SK-N-SH treated with all-trans-retinoic acid at 6 μM for 48 hours (cell line): ENCODE results near the gene SOD3.

Experiments used
- CREB5 ChIP-seq: fragments of 250-450 bp; sonication (Bioruptor Pico); IDR thresholded peaks from 2 replicates; pipeline ENCODE4 v1.5.1; 2020; ENCODE audit warnings: low read depth, mild to moderate bottlenecking, moderate library complexity
- RARB ChIP-seq: fragments of 250-450 bp; sonication (Bioruptor Pico); IDR thresholded peaks from 2 replicates; pipeline ENCODE4 v1.8.0; 2021; ENCODE audit warnings: mild to moderate bottlenecking, moderate library complexity
- TOX ChIP-seq: fragments of 250-450 bp; sonication (Bioruptor Pico); IDR thresholded peaks from 2 replicates; pipeline ENCODE4 v1.8.0; 2021; ENCODE audit warnings: mild to moderate bottlenecking, moderate library complexity, borderline replicate concordance
- ZC3H10 ChIP-seq: fragments of 250-450 bp; sonication (Bioruptor Pico); IDR thresholded peaks from 2 replicates; pipeline ENCODE4 v1.5.1; 2021; ENCODE audit warnings: mild to moderate bottlenecking, moderate library complexity
- ZFP3 ChIP-seq: fragments of 250-450 bp; sonication (Bioruptor Pico); IDR thresholded peaks from 2 replicates; pipeline ENCODE4 v1.5.0; 2020; ENCODE audit warnings: mild to moderate bottlenecking, moderate library complexity
- TF ChIP-seq, protein P1 (sequence below): fragments of 250-450 bp; sonication (Bioruptor Pico); IDR thresholded peaks from 2 replicates; pipeline ENCODE4 v1.8.0; 2020; ENCODE audit warnings: mild to moderate bottlenecking, moderate library complexity, borderline replicate concordance
- TF ChIP-seq, protein P2 (sequence below): fragments of 250-450 bp; sonication (Bioruptor Pico); IDR thresholded peaks from 2 replicates; pipeline ENCODE4 v1.5.0; 2020; ENCODE audit warnings: mild to moderate bottlenecking, moderate library complexity

- TF ChIP-seq ZC3H10 (CRISPR knock-in tag) = no peak
- TF ChIP-seq, protein P1, sequence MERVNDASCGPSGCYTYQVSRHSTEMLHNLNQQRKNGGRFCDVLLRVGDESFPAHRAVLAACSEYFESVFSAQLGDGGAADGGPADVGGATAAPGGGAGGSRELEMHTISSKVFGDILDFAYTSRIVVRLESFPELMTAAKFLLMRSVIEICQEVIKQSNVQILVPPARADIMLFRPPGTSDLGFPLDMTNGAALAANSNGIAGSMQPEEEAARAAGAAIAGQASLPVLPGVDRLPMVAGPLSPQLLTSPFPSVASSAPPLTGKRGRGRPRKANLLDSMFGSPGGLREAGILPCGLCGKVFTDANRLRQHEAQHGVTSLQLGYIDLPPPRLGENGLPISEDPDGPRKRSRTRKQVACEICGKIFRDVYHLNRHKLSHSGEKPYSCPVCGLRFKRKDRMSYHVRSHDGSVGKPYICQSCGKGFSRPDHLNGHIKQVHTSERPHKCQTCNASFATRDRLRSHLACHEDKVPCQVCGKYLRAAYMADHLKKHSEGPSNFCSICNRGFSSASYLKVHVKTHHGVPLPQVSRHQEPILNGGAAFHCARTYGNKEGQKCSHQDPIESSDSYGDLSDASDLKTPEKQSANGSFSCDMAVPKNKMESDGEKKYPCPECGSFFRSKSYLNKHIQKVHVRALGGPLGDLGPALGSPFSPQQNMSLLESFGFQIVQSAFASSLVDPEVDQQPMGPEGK = no peak
- TF ChIP-seq TOX (CRISPR knock-in tag) = no peak
- TF ChIP-seq ZFP3 (CRISPR knock-in tag) = no peak
- TF ChIP-seq CREB5 (CRISPR knock-in tag) = no peak
- TF ChIP-seq, protein P2, sequence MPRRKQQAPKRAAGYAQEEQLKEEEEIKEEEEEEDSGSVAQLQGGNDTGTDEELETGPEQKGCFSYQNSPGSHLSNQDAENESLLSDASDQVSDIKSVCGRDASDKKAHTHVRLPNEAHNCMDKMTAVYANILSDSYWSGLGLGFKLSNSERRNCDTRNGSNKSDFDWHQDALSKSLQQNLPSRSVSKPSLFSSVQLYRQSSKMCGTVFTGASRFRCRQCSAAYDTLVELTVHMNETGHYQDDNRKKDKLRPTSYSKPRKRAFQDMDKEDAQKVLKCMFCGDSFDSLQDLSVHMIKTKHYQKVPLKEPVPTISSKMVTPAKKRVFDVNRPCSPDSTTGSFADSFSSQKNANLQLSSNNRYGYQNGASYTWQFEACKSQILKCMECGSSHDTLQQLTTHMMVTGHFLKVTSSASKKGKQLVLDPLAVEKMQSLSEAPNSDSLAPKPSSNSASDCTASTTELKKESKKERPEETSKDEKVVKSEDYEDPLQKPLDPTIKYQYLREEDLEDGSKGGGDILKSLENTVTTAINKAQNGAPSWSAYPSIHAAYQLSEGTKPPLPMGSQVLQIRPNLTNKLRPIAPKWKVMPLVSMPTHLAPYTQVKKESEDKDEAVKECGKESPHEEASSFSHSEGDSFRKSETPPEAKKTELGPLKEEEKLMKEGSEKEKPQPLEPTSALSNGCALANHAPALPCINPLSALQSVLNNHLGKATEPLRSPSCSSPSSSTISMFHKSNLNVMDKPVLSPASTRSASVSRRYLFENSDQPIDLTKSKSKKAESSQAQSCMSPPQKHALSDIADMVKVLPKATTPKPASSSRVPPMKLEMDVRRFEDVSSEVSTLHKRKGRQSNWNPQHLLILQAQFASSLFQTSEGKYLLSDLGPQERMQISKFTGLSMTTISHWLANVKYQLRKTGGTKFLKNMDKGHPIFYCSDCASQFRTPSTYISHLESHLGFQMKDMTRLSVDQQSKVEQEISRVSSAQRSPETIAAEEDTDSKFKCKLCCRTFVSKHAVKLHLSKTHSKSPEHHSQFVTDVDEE = no peak
- TF ChIP-seq RARB (CRISPR knock-in tag) = no peak
Observed at GRCh38 chr4:24763631-24764297, 31.6 kb upstream of the SOD3 start.
